ENCODE measurements around the gene CCL1.

CCL1 gene, protein sequence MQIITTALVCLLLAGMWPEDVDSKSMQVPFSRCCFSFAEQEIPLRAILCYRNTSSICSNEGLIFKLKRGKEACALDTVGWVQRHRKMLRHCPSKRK

DNA sequence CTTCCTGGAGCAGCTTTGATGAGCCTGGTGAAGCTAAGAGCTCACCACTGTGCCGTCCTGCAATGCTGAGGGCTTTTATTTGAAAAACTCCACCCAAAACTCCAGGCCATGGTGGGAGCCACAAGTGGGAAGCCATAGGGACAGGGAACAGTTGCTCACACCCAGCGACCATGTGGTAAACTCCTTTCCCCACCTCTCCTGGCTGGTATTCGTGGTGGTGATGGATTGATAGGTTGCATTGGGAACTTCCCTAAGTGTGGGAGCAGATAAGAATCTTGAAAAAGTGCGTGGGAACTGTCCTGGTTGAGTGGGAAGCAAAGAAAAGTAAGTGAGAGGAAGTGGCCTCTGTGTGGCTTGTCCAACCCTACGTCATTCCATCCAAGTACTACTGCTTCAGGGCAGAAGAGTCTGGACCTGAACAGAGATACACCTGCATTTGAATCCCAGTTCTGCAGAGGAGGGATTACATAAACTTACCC is at the start of gene CCL1:
Gene CCL1 (minus strand): TSS at position 51 of the 479 bp plus-strand sequence. CDS start 72 bp downstream, outside the sequence.
- DNase-seq: no peak

DNA sequence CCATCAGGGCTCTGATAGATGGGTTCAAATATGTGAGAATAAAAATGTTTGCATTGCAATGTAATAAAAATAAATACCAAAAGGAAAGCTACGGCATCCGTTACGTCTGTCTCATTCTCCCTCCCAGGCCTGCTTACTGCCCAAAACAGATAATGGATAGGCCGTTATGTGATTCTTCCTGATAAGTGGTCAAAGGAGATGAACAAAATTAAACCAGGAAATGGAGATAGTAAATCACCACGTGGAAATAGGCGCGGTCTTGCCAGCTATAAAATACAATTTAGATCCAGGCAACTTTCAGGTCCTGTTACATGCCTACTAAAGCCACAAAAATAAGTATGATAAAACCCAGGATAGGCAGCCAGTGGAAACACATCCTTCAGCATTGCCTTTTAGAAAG is 49.5 kb upstream of the CCL1 start:
- no peak for DNase-seq

DNA sequence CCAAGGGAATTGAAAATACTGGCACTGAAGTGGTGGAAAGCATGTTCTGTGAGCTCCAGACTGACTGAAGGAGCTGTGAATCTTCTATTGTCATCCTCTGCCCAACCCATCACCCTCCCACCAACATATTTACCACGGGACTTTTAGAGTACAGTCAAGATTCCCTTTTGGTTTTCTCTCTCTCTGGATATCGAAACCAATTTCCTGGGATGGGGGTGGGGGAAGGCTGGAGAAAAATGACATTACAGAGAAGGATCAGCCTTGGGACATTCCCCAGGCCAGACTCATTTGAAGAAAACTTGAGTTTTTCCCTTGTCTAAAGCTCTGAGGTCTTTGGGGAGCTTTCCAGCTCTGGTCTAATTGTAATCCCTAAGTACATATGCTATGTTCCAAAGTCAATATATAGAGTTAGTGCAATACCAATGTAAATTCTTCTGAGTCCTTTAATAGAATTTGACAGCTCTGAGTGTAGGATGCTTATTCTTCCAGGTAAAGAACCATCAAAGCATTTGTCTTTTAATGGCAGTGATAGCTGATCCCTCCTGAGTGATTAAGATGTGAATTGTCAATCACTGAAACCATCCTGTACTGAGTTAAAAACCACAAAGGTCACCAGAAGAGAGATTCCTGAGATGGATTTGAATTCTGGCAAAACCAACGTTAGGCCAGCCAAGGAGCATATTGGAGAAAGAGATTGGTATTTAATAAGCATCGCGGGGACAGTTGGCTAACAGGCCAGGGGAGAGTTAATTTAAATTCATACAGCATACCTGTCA is 48.8 kb upstream of the CCL1 start:
- no peak for DNase-seq

DNA sequence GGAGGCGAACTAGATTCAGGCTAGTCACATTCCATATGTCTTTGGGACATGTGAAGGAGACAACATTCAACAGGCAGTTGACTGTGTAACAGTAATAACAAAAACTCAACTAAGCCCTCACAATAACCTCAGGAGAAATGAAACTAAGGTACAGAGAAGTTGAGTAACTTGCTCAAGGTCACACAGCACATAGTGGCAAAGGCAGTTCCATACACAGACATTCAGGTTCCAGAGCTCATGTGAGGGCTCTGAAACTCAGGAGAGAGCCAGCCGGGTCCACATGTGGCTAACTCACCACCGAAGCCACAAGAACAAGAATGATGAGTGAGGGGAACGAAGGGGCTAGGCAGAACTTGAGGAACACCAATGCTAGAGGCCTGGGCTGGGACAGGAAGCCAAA is 46.3 kb upstream of the CCL1 start:
- no peak for DNase-seq

DNA sequence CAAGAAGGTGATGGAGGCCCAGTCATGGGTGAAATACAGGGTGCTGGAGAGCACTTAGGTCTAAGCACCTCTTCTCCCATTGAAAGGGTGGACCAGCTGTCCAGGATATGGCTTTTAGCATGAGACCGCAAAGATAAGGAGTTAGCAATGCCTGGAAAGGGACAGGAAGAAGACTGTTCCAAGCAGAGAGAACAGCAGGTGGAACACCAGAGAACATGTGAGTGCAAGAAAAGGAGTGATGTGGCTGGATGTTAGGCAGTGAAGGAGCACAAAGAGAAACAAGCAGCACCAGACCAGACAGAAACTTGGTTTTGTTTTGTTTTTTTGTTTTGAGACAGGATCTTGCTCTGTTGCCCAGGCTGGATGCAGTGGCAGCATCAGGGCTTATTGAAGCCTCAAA is 45.4 kb upstream of the CCL1 start:
- DNase-seq: no peak

DNA sequence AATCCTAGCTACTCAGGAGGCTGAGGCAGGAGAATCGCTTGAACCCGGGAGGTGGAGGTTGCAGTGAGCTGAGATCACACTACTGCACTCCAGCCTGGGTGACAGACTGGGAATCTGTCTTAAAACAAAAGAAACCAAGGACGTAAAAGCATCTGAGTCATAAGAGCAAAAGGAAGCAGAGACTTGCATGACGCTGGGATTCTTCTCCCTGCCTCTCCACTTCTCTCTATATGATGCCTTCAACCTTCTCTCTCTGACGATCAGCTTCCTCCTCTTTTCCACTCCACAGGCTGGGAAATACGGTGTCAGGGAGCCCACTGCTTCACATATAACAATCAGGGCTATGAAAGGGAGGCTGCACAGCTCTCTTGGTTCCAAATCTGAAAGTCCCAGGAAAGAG is 43.2 kb upstream of the CCL1 start:
- no peak for DNase-seq

DNA sequence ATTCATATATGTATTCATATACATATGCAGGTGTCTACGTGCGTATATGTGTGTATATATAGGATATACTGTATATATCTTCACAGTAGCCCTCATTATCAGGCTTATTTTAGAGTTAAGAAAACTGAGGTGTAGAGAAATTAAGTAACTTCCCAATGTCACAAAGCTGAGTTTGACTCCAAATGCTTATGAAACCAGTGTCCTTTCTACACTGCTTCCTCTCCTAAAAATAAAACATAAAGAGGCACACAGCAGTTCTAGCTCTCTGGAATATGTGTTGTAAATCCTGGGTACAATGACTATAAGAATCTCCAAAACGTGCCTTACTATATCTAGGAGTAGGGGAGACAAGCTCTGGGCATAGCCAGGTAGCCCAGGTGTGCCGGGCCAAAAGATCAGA is 40.0 kb upstream of the CCL1 start:
- DNase-seq: no peak

DNA sequence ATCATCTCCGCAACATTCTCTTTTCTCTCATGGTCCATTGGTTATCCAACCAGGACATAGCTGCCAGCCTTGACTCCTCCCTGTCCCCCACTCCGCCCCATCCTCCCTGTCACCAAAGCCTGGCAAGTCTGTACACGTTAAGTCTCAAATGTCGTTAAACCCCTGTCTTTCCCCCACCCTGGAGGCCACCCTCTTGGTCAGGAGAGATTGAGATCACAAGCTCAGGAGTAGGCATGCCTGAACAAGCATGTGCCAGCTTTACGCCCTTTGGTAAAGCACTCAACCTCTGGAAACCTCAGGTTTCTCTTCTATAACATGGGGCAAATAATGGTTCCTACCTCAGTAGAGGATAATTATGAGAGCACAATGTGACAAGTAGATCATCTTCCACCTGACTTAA is 38.1 kb upstream of the CCL1 start:
- DNase-seq: no peak

DNA sequence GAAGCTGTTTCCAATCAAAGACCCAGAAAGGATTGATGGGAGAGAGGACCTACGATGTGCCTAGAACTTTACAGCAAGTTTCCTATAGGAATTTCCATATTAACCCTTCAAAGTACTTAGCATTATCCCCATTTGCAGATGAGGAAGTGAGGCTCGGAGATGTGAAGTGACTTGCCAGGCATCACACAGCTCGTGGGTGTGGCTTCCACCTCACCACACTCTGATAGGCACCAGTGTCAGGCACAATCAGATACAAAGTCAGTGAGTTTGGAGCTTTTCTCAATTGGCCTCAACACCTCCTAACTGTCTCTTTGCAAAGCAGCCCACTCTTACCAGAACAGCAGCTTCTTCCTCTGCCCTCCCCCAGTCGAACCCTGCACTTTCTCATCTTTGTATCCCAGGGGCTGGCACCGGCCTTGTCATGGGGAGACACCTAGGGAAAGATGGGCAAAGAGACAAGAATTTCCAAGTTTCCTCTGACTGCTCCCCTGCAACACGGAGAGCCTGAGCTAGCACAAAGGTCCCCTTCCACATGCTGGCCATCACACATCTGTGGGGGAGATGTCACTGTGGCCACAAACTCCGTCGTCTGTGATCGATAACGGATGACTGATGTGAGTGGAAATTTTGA is 37.4 kb upstream of the CCL1 start:
- no peak for DNase-seq

DNA sequence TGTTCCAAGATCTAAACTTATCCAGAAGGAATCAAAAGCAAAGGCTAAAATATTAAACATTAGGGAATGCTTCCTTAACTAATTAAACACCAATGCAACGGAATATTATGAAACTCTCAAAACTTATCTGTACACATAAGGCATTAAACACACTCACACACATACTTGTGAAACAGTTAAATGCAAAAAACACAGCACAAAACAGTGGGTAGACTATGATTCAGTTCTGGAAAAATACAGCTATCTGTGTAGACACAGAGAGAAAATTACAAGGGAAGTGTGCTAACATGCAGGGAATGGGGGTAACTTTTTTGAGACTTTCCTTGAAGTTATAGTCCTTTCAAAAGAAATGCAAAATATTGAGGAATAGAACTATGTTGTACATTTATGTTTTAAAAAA is 36.7 kb upstream of the CCL1 start:
- no peak for DNase-seq

DNA sequence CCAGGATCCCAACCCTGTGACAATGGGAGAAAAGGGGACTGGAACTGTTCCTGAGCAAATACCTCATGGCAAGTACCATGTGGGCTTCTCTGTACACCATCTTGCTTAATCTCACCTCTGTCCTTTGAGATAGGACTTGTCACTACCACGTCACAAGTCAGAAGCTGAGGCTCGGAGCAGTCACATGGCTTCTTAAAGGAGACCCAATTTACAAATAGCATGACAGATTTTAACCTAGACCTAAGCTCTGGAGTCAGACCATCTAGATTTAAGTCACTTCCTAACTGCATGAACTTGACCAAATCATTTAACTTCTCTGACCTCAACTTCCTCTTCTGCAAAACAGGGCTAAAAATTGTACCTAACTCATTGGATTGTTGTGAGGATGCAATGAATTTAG is 36.0 kb upstream of the CCL1 start:
- peak; percentile 33 for DNase-seq

DNA sequence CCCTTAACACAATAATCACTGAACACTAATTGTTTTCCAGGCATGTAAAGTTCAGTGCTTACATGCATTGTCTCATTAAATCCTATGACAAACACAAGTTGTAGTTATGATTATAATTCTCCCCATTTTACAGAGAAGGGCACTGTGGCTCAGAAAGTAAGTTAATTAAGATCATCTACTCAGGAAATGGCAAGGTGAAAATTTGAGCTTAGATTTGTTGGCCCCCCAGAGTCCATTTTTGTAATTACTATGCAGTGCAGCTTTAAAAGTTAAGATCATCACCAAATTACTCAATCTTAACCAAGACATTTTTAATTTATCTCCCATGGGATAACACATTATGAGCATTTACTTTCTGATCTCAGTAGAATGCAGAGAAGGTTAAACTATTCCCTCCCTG is 34.2 kb upstream of the CCL1 start:
- DNase-seq: no peak

DNA sequence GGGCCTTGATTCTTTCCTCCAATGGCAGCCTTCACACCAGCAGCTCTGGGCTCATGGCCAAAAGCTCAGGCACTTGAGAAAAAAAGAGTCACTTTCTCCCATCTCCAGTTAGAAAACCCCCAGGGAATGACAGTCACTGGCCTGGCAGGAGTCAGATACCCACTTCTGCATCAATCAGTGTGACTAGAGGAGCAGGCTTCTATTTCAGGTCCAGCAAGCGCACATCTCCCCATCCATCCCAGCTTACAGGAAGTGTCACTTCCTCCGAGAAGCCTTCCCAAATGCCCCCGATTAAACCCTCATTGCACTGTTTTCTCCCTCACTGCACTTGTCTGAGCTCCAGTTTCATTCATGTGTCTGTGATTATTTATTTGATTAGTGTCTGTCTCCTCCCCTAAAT is 30.4 kb upstream of the CCL1 start:
- DNase-seq: no peak

DNA sequence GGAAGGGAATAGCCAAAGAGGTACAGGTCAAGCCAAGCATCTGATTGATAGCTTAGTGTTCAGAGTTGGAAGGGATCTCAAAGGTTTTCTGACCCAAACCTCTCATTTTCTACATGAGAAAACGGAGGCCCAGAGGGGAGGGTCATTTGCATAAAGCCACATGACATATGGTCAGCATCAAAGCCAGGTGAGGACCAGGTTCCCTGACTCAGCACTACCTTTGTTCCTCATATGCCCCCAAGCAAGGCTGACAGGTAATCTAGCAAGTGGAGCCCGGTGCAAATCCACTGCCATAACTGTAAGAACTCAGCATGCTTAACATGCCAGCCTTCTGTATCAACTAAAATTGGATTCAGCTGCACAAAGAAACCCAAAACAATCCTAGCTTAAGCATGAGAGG is 28.2 kb upstream of the CCL1 start:
- no peak for DNase-seq

DNA sequence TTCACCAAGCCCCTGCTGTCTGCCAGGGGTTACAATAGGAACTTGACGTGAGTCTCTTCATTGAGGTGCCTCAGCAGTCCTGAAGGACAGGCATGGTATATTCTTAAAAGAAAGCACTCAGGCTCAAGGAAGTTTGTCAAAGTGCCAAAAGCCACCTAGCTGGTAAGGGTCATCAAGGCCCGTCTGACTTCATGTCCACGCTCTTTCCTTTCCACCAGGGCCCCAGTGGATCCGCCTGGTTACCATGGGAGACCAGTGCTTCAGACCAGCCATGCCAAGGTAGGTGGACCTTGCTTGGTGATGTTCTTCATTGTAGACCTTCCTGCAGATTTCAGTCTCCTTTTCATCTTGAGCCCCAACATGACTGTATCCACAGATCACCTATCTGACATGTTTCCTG is 27.6 kb upstream of the CCL1 start:
- no peak for DNase-seq

DNA sequence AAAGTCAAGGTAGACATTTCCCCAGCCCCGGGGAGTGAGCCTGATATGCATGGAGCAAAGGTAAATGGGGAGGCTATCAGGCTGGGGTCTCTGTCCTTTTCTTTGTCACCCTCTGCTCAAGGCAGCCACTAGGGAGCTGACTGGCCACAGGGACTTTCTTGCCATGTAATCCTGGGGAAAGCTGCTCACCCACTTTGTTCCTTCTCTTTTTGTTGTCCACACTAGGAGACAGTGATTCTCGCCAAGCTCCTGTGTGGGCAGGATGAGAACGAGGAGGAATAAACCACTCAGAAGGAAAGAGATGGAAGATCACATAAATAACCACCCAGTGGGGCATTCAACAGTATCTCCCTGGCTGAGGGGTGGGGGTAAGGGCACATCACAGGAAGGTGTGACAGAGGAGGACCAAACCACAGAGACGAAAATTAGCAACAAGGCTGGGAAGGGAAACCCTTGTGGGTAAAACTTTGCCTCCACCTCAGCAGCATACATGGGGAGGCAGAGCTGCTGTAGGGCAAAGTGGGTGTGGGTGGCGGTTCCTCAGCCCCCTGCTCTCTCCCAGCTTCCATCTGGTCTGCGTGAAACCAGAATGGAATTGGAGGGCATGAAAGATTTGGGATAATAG is 26.2 kb upstream of the CCL1 start:
- DNase-seq: peak; percentile 53

DNA sequence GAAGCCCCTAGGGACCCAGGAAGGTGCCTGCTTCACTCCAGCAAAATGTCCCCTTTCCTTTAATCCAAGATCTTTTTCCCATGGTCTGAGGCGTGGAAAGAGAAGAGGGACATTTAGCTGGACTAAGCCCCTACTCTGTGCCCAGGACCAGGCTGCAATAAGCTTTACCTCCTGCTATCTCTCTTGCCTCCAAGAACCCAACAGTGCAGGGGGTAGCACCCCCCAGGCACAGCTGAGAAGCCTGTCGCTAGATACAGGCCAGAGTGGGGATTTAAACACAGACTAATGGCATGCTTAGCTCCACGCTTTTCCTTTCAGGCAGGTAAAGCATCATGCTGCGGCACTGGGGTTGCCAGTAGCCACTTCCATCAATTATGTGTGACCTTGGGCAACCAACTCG is 24.5 kb upstream of the CCL1 start:
- no peak for DNase-seq

DNA sequence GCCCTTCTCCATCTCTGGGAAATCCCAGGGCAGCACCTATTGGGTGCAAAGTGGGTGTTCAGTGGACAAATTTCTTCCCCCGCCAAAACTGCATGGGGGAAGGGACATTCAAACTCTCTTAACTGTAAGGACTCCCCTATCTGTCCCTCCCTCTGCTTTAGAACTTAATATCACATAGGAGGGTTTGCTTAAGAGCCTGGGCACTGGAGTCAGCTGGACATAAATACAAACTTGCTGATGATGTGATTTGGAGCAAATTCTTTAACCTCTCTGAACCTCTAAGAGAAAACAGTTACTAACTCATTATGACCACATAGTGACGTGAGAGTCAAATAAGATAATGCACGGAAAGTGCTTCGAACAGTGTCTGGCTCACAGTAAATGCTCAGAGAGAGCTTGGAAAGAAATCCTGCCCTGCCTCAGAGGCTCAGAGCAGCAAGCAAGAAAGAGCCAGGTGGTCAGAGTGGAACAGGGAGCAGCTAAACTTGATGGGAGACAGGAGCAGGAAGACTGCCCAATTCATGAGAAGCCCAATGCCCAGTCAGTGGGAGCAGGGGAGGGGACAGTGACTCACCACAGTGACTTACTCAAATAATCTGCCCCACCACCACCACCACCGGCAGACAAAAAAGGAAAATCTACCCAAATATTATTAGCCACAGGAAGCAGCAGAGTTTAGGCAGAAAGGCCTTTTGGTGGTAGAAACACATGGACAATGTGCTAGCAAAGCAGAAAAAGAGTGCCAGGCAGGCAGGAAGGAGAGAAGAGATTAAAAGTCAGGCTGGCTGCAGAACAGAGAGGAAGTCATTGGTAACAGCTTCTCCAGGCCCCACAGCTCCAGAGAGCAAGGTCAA is 23.9 kb upstream of the CCL1 start:
- no peak for DNase-seq

DNA sequence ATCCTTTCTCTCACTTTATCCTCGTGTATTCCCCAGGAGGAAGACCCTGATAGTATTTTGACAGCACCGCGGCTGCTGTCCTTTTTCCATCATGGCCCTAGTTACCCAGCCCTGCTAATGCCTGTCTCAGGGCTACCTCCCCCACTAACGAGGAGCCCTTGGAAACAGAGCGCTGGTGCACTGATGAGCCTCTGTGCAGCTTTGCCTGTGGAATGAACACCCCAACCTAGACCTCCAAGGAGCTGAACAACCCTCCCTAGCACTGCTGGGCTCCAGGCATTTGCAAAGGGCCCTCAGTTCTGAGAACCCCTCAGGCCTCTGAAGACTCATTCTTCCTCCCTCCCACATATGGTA is 23.3 kb upstream of the CCL1 start:
- no peak for DNase-seq

DNA sequence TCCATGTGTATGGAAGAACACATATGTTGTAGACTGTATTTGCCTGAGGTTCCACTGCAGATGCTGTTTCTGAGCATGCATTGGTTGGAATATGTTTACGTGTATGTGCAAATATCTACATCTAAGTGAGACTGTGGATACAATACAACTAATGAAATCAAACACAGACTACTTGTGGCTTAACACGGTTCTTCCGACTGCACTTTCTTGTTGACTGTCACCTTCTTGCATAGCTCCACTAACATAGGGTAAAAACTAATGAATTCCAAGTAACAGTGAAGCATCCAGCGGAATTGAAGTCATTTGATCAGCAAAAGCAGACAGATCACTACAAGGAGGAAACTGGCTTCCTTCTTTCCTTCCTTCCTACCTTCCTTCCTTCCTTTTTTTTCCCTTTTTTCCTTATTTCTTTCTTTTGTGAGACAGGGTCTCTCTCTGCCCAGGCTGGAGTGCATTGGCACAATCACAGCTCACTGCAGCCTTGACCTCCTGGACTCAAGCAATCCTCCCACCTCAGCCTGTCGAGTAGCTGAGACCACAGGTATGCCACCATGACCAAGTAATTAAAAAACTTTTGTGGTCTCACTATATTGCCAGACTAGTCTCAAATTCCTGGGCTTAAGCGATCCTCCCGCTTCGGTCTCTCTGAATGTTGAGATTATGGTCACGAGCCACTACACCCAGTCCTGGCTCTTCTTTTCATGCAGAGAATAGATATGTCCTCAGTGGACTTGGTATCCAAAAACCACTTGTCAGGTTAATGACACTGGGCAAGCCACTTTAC is 22.0 kb upstream of the CCL1 start:
- no peak for DNase-seq

DNA sequence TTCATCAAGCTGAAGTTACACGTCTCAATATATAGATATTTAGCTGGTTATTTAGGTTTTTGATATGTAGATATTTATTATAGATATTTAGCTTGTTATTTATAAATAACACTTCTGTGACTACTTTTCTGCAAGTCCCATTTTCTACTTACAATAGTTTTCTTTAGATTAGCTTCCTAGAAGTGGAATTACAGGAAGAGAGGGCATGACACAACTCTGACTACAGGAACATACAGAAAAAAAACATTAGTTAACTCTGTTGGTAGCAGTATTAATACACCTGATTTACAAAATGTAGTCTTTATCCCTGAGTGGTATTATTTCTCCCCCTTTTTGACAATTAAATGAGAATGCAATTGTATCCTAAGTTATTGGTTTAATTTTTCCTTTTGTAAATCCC is 21.2 kb upstream of the CCL1 start:
- DNase-seq: no peak

DNA sequence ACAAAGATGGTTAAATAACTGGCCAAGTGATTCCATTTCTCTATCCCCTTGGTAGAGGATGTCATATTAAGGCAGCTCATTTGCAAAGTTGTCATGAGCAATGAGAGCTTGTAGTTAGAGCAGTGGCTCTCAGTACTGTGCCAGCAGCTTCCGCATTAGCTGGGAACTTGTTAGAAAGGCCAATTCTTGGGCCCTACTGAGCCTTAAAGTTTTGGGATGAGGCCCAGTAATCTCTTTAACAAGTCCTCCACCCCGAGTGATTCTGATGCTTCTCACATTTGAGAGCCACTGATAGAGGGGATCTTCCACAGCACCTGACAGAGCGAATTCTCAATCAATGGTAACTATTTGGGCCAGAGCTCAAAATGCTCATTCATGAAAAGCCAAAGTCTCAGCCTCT is 20.2 kb upstream of the CCL1 start:
- DNase-seq: no peak
